HEK293 (cell line): ENCODE data around the gene PRR16.

Source experiments
- CTCF ChIA-PET: fragments of 350-600 bp; formaldehyde crosslinking; extraction: SDS; loops from one replicate; lab custom pipeline; 2021; ENCODE audit warnings: antibody characterized with exemption; lab: Yijun Ruan, JAX
- POLR2A ChIA-PET: fragments of 300-600 bp; formaldehyde crosslinking; extraction: SDS; loops from one replicate; lab custom pipeline; 2020; ENCODE audit warnings: antibody characterized with exemption, inconsistent platforms; lab: Yijun Ruan, JAX
- H3K27ac ChIP-seq: fragments of 200-500 bp; sonication (Bioruptor generic); 2 replicates; pipeline ENCODE4 v1.5.1; 2014; ENCODE audit warnings: low read depth, low read length, control low read depth, inconsistent platforms; ENCODE audit errors: extremely low read depth
- H3K36me3 ChIP-seq, 2 experiments: fragments of 200-500 bp in 1 of 2; sonication (Bioruptor generic) in 1 of 2; 1 replicate in 1 of 2; 2 replicates in 1 of 2; pipeline ENCODE4 v1.5.1; 2014 to 2017; ENCODE audit warnings: inconsistent platforms in 2 of 2, low read length in 2 of 2; ENCODE audit not compliant: control insufficient read depth in 2 of 2, insufficient read depth in 1 of 2
- H3K4me1 ChIP-seq: fragments of 200-500 bp; sonication (Bioruptor generic); 2 replicates; pipeline ENCODE4 v1.5.1; 2014; ENCODE audit warnings: mild to moderate bottlenecking, low read length, inconsistent platforms; ENCODE audit not compliant: control insufficient read depth, insufficient read depth
- H3K4me3 ChIP-seq: 2 replicates; pipeline ENCODE4 v1.5.1; 2011; ENCODE audit warnings: low read depth, mild to moderate bottlenecking, control low read depth, low read length, moderate library complexity
- H3K9me3 ChIP-seq: fragments of 200-500 bp; sonication (Bioruptor generic); 2 replicates; pipeline ENCODE4 v1.5.1; 2014; ENCODE audit warnings: low read depth, low read length, inconsistent platforms; ENCODE audit not compliant: control insufficient read depth, insufficient read depth
- AEBP2 ChIP-seq: fragments of 450-650 bp; formaldehyde crosslinking; IDR thresholded peaks from 2 replicates; pipeline ENCODE4 v1.5.1; 2016; ENCODE audit warnings: missing biosample characterization, missing genetic modification characterization, borderline replicate concordance
- GLIS2 ChIP-seq: fragments of 450-650 bp; formaldehyde crosslinking; IDR thresholded peaks from 2 replicates; pipeline ENCODE4 v1.5.1; 2016; ENCODE audit warnings: missing biosample characterization, missing genetic modification characterization
- KLF8 ChIP-seq: fragments of 450-650 bp; formaldehyde crosslinking; IDR thresholded peaks from 2 replicates; pipeline ENCODE4 v1.5.1; 2016; ENCODE audit warnings: missing biosample characterization, missing genetic modification characterization
- MYNN ChIP-seq: fragments of 450-650 bp; formaldehyde crosslinking; IDR thresholded peaks from 2 replicates; pipeline ENCODE4 v1.5.1; 2016; ENCODE audit warnings: missing biosample characterization, missing genetic modification characterization, borderline replicate concordance
- SCRT2 ChIP-seq: fragments of 450-650 bp; formaldehyde crosslinking; IDR thresholded peaks from 2 replicates; pipeline ENCODE4 v1.5.1; 2016; ENCODE audit warnings: missing biosample characterization, missing genetic modification characterization
- ZBTB48 ChIP-seq: fragments of 450-650 bp; formaldehyde crosslinking; IDR thresholded peaks from 2 replicates; pipeline ENCODE4 v1.5.1; 2016; ENCODE audit warnings: missing biosample characterization, missing genetic modification characterization
- ZIC2 ChIP-seq: fragments of 450-650 bp; formaldehyde crosslinking; IDR thresholded peaks from 2 replicates; pipeline ENCODE4 v1.5.1; 2016; ENCODE audit warnings: missing biosample characterization, missing genetic modification characterization
- ZNF121 ChIP-seq: fragments of 450-650 bp; formaldehyde crosslinking; IDR thresholded peaks from 2 replicates; pipeline ENCODE4 v1.5.1; 2016; ENCODE audit warnings: missing biosample characterization, missing genetic modification characterization
- ZNF132 ChIP-seq: fragments of 450-650 bp; formaldehyde crosslinking; IDR thresholded peaks from 2 replicates; pipeline ENCODE4 v1.5.1; 2017; ENCODE audit warnings: missing biosample characterization, missing genetic modification characterization, borderline replicate concordance
- ZNF138 ChIP-seq: fragments of 450-650 bp; formaldehyde crosslinking; IDR thresholded peaks from 2 replicates; pipeline ENCODE4 v1.5.1; 2016; ENCODE audit warnings: missing biosample characterization, missing genetic modification characterization, borderline replicate concordance
- ZNF146 ChIP-seq: fragments of 450-650 bp; formaldehyde crosslinking; IDR thresholded peaks from 2 replicates; pipeline ENCODE4 v1.5.1; 2016; ENCODE audit warnings: missing biosample characterization, missing genetic modification characterization
- ZNF473 ChIP-seq: fragments of 450-650 bp; formaldehyde crosslinking; IDR thresholded peaks from 2 replicates; pipeline ENCODE4 v1.5.1; 2017; ENCODE audit warnings: missing biosample characterization, missing genetic modification characterization
- ZNF610 ChIP-seq: fragments of 450-650 bp; formaldehyde crosslinking; IDR thresholded peaks from 2 replicates; pipeline ENCODE4 v1.5.1; 2016; ENCODE audit warnings: missing biosample characterization, missing genetic modification characterization, borderline replicate concordance
- ZNF747 ChIP-seq: fragments of 450-650 bp; formaldehyde crosslinking; IDR thresholded peaks from 2 replicates; pipeline ENCODE4 v1.5.1; 2016; ENCODE audit warnings: missing biosample characterization, missing genetic modification characterization
- ZNF776 ChIP-seq: fragments of 450-650 bp; formaldehyde crosslinking; IDR thresholded peaks from 2 replicates; pipeline ENCODE4 v1.5.0; 2017; ENCODE audit warnings: missing biosample characterization, missing genetic modification characterization, borderline replicate concordance
- ZNF777 ChIP-seq: fragments of 450-650 bp; formaldehyde crosslinking; IDR thresholded peaks from 2 replicates; pipeline ENCODE4 v1.5.1; 2017; ENCODE audit warnings: missing biosample characterization, missing genetic modification characterization, borderline replicate concordance
- TF ChIP-seq, protein P1 (sequence below): fragments of 450-650 bp; formaldehyde crosslinking; IDR thresholded peaks from 2 replicates; pipeline ENCODE4 v1.5.1; 2016; ENCODE audit warnings: missing biosample characterization, missing genetic modification characterization
- TF ChIP-seq, protein P2 (sequence below): fragments of 450-650 bp; formaldehyde crosslinking; IDR thresholded peaks from 2 replicates; pipeline ENCODE4 v1.5.1; 2016; ENCODE audit warnings: missing biosample characterization, missing genetic modification characterization

Gene PRR16

DNA sequence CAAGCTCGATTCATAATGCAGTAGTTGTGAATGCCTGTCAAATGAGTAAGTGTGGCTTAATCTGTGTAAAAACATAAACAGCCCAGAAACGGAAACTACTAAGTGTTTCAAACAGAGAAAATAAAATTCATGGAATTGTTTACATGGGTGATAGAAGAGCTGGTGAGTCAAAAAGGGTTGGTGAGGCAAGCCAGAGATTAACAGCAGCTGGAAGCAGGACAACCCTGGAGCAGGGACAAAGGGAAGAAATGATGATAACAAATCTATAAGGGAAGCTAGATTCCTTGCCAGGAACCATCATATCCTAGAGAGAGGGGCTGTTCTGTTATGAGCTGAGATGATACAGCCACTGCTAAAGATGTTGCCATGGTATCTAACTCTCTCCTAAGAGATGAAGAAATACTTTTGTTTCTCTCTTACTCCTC is 18.0 kb upstream of the PRR16 start:
- POLR2A ChIA-PET: interaction anchor here (0.7 kb wide), 1 partner anchor 81 kb away, joined by 7 read pairs; no protein-coding TSS in a partner anchor

GRCh38 chr5:120446901-120447300 is 17.2 kb upstream of the PRR16 start:
- no peaks in the 10 kb centered on the region for H3K36me3 ChIP-seq
- H3K4me1 ChIP-seq: no peaks in the 10 kb centered on the region
- no peak overlapping the region for H3K27ac ChIP-seq
- H3K9me3 ChIP-seq: no peaks in the 10 kb centered on the region
- H3K4me3 ChIP-seq: no peak overlapping the region
- POLR2A ChIA-PET: interaction anchor here (0.7 kb wide), 1 partner anchor 81 kb away, joined by 7 read pairs; no protein-coding TSS in a partner anchor
- TF ChIP-seq GLIS2: no peak
- CTCF ChIA-PET: no interaction called here

More for the DNA sequence above, 18.0 kb upstream of the PRR16 start:
- TF ChIP-seq ZNF776 (tag by site-specific recombination): no peak
- TF ChIP-seq ZNF747 (tag by site-specific recombination): no peak
- TF ChIP-seq, protein P1, sequence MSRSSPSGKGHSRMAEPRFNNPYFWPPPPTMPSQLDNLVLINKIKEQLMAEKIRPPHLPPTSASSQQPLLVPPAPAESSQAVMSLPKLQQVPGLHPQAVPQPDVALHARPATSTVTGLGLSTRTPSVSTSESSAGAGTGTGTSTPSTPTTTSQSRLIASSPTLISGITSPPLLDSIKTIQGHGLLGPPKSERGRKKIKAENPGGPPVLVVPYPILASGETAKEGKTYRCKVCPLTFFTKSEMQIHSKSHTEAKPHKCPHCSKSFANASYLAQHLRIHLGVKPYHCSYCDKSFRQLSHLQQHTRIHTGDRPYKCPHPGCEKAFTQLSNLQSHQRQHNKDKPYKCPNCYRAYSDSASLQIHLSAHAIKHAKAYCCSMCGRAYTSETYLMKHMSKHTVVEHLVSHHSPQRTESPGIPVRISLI (tag by site-specific recombination): no peak
- TF ChIP-seq, protein P2, sequence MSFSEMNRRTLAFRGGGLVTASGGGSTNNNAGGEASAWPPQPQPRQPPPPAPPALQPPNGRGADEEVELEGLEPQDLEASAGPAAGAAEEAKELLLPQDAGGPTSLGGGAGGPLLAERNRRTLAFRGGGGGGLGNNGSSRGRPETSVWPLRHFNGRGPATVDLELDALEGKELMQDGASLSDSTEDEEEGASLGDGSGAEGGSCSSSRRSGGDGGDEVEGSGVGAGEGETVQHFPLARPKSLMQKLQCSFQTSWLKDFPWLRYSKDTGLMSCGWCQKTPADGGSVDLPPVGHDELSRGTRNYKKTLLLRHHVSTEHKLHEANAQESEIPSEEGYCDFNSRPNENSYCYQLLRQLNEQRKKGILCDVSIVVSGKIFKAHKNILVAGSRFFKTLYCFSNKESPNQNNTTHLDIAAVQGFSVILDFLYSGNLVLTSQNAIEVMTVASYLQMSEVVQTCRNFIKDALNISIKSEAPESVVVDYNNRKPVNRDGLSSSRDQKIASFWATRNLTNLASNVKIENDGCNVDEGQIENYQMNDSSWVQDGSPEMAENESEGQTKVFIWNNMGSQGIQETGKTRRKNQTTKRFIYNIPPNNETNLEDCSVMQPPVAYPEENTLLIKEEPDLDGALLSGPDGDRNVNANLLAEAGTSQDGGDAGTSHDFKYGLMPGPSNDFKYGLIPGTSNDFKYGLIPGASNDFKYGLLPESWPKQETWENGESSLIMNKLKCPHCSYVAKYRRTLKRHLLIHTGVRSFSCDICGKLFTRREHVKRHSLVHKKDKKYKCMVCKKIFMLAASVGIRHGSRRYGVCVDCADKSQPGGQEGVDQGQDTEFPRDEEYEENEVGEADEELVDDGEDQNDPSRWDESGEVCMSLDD (tag by site-specific recombination): no peak
- no peak for TF ChIP-seq ZNF132 (tag by site-specific recombination)
- TF ChIP-seq ZNF777 (tag by site-specific recombination): no peak
- no peak for TF ChIP-seq ZNF473 (tag by site-specific recombination)
- TF ChIP-seq ZNF146 (tag by site-specific recombination): no peak
- no peak for TF ChIP-seq AEBP2 (tag by site-specific recombination)
- no peak for TF ChIP-seq KLF8 (tag by site-specific recombination)
- TF ChIP-seq MYNN (tag by site-specific recombination): no peak
- TF ChIP-seq ZNF138 (tag by site-specific recombination): no peak
- no peak for TF ChIP-seq ZNF121 (tag by site-specific recombination)
- TF ChIP-seq ZBTB48 (tag by site-specific recombination): no peak
- TF ChIP-seq GLIS2: no peak
- TF ChIP-seq SCRT2 (tag by site-specific recombination): no peak
- TF ChIP-seq ZNF610 (tag by site-specific recombination): no peak
- TF ChIP-seq ZIC2 (tag by site-specific recombination): no peak
- Histone ChIP-seq H3K27ac (no peak overlapping the region), H3K4me3 (no peak overlapping the region), H3K9me3 (no peaks in the 10 kb centered on the region), H3K4me1 (no peaks in the 10 kb centered on the region), H3K36me3 (no peaks in the 10 kb centered on the region)
- CTCF ChIA-PET: interaction anchor here (0.7 kb wide), 1 partner anchor 17 kb away, joined by 7 read pairs; no protein-coding TSS in a partner anchor
